HUES64 (cell line): ENCODE measurements around the gene SLC16A5.

ENCODE experiments used
- H3K27ac ChIP-seq: 2 replicates; pipeline ENCODE4 v1.7.0; 2013; ENCODE audit warnings: low read depth, low read length, inconsistent platforms
- H3K27me3 ChIP-seq: 2 replicates; pipeline ENCODE4 v1.6.1; 2013; ENCODE audit warnings: mild to moderate bottlenecking, low read length; ENCODE audit not compliant: insufficient read depth
- H3K36me3 ChIP-seq: 2 replicates; pipeline ENCODE4 v1.6.1; 2013; ENCODE audit warnings: mild to moderate bottlenecking, low read length; ENCODE audit not compliant: insufficient read depth
- H3K4me1 ChIP-seq: 2 replicates; pipeline ENCODE4 v1.6.1; 2013; ENCODE audit warnings: mild to moderate bottlenecking, low read length, moderate library complexity; ENCODE audit not compliant: insufficient read depth
- H3K4me3 ChIP-seq: 2 replicates; pipeline ENCODE4 v1.5.1; 2013; ENCODE audit warnings: mild to moderate bottlenecking, low read length, moderate library complexity
- H3K9ac ChIP-seq: 2 replicates; pipeline ENCODE4 v1.6.1; 2013; ENCODE audit warnings: mild to moderate bottlenecking, low read depth, low read length
- H3K9me3 ChIP-seq: 2 replicates; pipeline ENCODE4 v1.6.1; 2013; ENCODE audit warnings: low read depth, low read length; ENCODE audit not compliant: insufficient read depth
- WGBS: fragments of 150-250, 120-280 bp; methylation state at CpG from one replicate; pipeline ENCODE4 v1.1.7; 2013; ENCODE audit warnings: missing lambda C conversion rate; 5-methylcytosine and 5-hydroxymethylcytosine counted together

SLC16A5 gene

DNA sequence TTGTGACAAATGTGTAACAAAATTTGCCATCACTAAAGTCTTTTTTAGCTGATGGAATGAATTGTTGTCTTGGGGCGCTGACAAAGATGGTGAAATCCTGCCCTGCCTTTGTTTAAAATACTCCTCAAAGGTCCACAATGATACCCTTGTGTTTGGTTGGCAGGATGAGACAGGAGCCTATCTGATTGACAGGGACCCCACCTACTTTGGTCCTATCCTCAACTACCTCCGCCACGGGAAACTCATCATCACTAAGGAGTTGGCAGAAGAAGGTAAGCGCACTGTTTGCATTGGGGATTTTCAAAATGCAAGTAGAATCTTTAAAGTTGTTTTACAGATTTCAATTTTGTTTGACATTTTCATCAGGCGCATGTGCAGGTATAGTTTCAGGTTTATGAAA is 38.7 kb upstream of the SLC16A5 start:
- Histone ChIP-seq H3K36me3 (peaks cover 47% of the 10 kb centered on the region), H3K27ac (no peak overlapping the region), H3K9ac (no peak overlapping the region), H3K27me3 (no peaks in the 10 kb centered on the region), H3K9me3 (no peaks in the 10 kb centered on the region), H3K4me1 (peaks cover 9% of the 10 kb centered on the region), H3K4me3 (peak overlapping the region; percentile 97; the same call in 1 of the 2 replicates)
- 95% methylated on average over 5 of the region's 5 CpGs for WGBS

DNA sequence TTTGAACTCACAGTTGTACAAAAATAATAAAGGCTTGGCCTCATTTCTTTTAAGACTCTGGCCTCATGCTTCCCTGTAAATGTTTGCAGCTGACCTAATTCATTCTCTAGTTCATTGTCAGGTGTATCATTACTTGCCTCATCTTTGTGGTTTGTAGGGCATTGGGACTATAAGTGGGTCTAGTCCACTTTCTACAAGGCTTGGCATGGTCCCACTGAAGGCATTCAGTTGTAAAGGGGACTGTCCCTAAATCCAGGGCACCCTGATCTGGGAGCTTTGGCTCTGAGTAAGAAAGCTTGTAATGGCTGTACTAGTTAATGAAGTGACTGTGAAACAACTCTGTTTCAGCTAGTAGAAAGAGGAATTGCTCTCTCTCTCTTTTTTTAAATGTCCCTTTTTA is 38.0 kb upstream of the SLC16A5 start:
- Histone ChIP-seq H3K27ac (no peak overlapping the region), H3K9ac (no peak overlapping the region), H3K27me3 (no peaks in the 10 kb centered on the region), H3K9me3 (no peaks in the 10 kb centered on the region), H3K4me1 (peaks cover 5% of the 10 kb centered on the region), H3K36me3 (peaks cover 51% of the 10 kb centered on the region), H3K4me3 (no peak overlapping the region)

- Histone ChIP-seq H3K9me3 (no peaks in the 10 kb centered on the region), H3K9ac (no peak overlapping the region), H3K4me3 (no peak overlapping the region), H3K27me3 (no peaks in the 10 kb centered on the region), H3K27ac (no peak overlapping the region), H3K4me1 (peaks cover 4% of the 10 kb centered on the region), H3K36me3 (peaks cover 70% of the 10 kb centered on the region)
- WGBS = 97% methylated on average over 2 of the region's 2 CpGs
Measured at GRCh38 chr17:75051941-75052340, 35.8 kb upstream of the SLC16A5 start.

DNA sequence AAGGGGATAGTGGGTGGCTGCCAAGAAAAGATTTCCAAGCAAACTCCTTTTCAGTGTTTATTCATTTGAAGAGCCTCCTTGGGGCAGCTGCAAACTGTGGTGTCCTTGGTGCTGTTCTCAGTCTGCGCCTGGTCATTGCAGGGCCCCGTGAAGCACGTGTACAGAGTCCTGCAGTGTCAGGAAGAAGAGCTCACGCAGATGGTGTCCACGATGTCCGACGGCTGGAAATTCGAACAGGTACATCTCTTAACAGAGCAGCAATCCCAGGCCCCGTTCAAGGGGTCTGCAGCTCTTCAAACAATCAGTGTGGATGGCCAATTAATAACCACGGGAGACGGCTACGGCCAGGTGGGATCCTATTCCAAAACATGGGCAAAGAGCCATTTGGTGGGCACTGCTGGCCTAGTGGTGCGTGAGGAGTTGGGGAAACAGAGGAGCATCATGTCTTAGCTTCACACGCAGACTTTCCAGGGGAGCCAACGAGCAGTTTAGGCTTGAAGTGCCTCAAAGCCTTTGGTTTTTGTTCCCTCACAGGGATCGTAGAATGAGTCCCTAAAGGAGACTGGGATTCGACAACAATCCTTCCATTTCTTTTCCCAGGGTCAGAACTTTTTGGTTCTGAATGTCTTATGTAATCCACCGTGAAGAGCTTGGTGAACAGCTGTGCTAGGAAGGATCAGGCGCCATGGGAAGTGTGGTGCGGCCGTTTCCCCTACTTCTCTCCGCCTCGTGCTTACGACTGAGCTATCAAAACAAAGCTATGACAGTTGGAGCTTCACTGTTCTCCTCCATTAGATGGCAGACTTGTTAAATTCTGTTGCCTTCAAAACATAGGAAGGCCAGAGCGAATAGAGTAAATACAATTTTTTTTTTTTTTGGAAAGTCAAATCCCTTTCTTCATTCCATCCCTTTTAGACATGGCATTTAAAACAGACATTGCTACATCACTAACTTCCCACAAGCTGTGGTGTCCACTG is 28.1 kb upstream of the SLC16A5 start:
- Histone ChIP-seq H3K27ac (no peak overlapping the region), H3K4me3 (no peak overlapping the region), H3K36me3 (peaks cover 83% of the 10 kb centered on the region), H3K9me3 (no peaks in the 10 kb centered on the region), H3K9ac (no peak overlapping the region), H3K4me1 (no peaks in the 10 kb centered on the region), H3K27me3 (no peaks in the 10 kb centered on the region)
- WGBS = 93% methylated on average over 24 of the region's 25 CpGs

DNA sequence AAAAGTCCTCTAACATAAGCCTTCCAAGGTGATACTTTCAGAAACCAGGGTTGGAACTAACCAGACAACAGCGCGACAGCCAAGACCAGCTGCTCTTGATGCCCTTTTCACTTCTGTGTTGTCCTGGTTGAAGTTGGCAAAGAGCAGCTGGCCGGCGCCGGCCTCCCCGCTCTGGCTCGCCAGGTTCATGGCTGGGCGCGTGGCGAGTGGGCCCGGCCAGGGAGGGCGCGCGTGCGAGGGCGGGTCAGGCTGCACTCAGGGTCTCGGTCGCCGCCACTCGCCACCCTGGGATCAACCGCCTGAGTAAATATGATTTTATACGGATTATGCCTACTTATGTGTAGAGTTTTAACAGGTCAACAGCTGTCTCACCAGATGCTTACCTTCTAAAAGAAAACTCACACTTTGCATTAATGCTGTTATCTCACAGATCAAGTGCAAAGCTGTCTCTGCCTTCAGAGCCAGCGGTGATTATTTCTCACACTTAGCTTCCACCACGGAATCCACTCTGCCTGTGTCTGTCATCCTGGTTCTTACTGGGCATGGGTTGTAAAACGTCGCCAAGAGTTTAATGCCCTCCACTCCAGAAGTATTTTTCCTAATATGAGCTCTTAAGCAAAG is 27.2 kb upstream of the SLC16A5 start:
- no peaks in the 10 kb centered on the region for H3K9me3 ChIP-seq
- no peak overlapping the region for H3K9ac ChIP-seq
- no peak overlapping the region for H3K4me3 ChIP-seq
- peaks cover 84% of the 10 kb centered on the region for H3K36me3 ChIP-seq
- H3K27me3 ChIP-seq = no peaks in the 10 kb centered on the region
- 95% methylated on average over 26 of the region's 26 CpGs for WGBS
- H3K4me1 ChIP-seq = no peaks in the 10 kb centered on the region
- no peak overlapping the region for H3K27ac ChIP-seq

GRCh38 chr17:75061055-75061438 is 26.7 kb upstream of the SLC16A5 start:
- no peak overlapping the region for H3K27ac ChIP-seq
- peaks cover 79% of the 10 kb centered on the region for H3K36me3 ChIP-seq
- WGBS = 96% methylated on average over 10 of the region's 10 CpGs
- no peaks in the 10 kb centered on the region for H3K4me1 ChIP-seq
- no peaks in the 10 kb centered on the region for H3K9me3 ChIP-seq
- H3K27me3 ChIP-seq = no peaks in the 10 kb centered on the region
- H3K9ac ChIP-seq = no peak overlapping the region
- H3K4me3 ChIP-seq = no peak overlapping the region

DNA sequence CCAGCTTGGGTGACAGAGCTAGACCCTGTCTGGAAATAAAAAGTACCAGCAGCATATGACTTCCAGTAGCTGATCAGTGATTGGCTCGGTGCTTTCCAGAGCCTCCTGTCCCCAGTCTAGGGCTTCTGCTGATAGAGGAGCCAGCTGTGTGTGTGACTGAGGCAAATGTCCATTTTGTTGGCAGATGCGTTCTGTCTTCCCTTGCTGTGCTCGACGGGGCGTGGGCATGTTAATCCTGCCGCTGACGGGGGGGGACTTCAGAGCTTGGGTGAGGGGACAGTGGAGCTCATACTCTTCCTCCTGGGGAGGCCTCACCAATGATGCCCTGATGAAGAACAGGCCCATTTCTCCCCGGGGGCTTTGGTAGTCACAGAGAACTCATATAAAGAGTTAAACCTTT is 26.1 kb upstream of the SLC16A5 start:
- WGBS = 94% methylated on average over 8 of the region's 8 CpGs
- H3K36me3 ChIP-seq = peaks cover 73% of the 10 kb centered on the region

GRCh38 chr17:75063201-75063600 is 24.6 kb upstream of the SLC16A5 start:
- H3K27me3 ChIP-seq = no peaks in the 10 kb centered on the region
- H3K4me1 ChIP-seq = no peaks in the 10 kb centered on the region
- no peak overlapping the region for H3K4me3 ChIP-seq
- H3K36me3 ChIP-seq = peaks cover 63% of the 10 kb centered on the region
- H3K9me3 ChIP-seq = no peaks in the 10 kb centered on the region
- H3K27ac ChIP-seq = no peak overlapping the region
- H3K9ac ChIP-seq = no peak overlapping the region
- WGBS = 95% methylated on average over 13 of the region's 13 CpGs

More for the DNA sequence above, 26.1 kb upstream of the SLC16A5 start:
- H3K4me1 ChIP-seq = no peaks in the 10 kb centered on the region
- H3K9ac ChIP-seq = no peak overlapping the region
- no peaks in the 10 kb centered on the region for H3K27me3 ChIP-seq
- no peak overlapping the region for H3K4me3 ChIP-seq
- no peak overlapping the region for H3K27ac ChIP-seq
- H3K9me3 ChIP-seq = no peaks in the 10 kb centered on the region

- 93% methylated on average over 3 of the region's 3 CpGs for WGBS
- Histone ChIP-seq H3K9me3 (no peaks in the 10 kb centered on the region), H3K4me3 (no peak overlapping the region), H3K27me3 (no peaks in the 10 kb centered on the region), H3K27ac (no peak overlapping the region), H3K36me3 (peaks cover 63% of the 10 kb centered on the region), H3K9ac (no peak overlapping the region), H3K4me1 (no peaks in the 10 kb centered on the region)
Measured at GRCh38 chr17:75063626-75064025, 24.1 kb upstream of the SLC16A5 start.

GRCh38 chr17:75064040-75064439 is 23.7 kb upstream of the SLC16A5 start:
- Histone ChIP-seq H3K9me3 (no peaks in the 10 kb centered on the region), H3K36me3 (peaks cover 63% of the 10 kb centered on the region), H3K27me3 (no peaks in the 10 kb centered on the region), H3K4me3 (no peak overlapping the region), H3K27ac (no peak overlapping the region), H3K4me1 (no peaks in the 10 kb centered on the region), H3K9ac (no peak overlapping the region)
- 96% methylated on average over 11 of the region's 11 CpGs for WGBS

DNA sequence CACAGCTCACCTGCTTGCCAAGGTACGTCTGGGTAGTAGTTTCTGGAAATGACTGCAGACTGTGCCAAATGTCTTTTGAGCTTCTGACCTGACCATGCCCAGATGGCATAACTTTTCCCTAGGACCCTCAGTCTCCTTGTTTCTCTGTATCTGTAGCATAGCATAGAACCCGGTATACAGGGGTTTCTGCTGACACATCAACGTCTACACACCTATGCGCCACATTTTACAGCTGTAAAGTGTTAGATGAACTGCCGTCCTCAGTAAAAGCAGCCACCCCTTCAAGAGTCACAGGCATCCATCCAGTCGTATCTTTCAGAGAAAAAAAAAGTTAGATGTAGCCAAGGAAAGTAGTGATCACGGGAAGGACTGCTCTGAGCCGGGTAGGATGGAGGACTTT is 23.3 kb upstream of the SLC16A5 start:
- Histone ChIP-seq H3K9me3 (no peaks in the 10 kb centered on the region), H3K9ac (no peak overlapping the region), H3K27ac (no peak overlapping the region), H3K27me3 (no peaks in the 10 kb centered on the region), H3K4me3 (no peak overlapping the region), H3K4me1 (no peaks in the 10 kb centered on the region), H3K36me3 (peaks cover 59% of the 10 kb centered on the region)
- 96% methylated on average over 8 of the region's 8 CpGs for WGBS
